Liver (tissue), 9 donors: ENCODE data around the gene SYNGR1. TPM values are rescaled to one million over a fixed set of nuclear protein-coding genes. Genes with fewer than 3 reads are reported as not detected.

ENCODE experiments used
- DNase-seq: peaks from one replicate; pipeline ENCODE4 v3.0.0-alpha.2; 2017; ENCODE audit warnings: low spot score
- H3K27ac ChIP-seq, 2 donors: one replicate each; pipeline ENCODE4 v1.7.0; 2013; ENCODE audit warnings: inconsistent platforms in 2 of 2, low read length in 2 of 2, control low read depth in 1 of 2, low read depth in 1 of 2, mild to moderate bottlenecking in 1 of 2
- H3K27me3 ChIP-seq, 4 donors: one replicate each; pipeline versions ENCODE4 v1.6.1 to v1.7.0; 2013; ENCODE audit warnings: low read length in 3 of 4, inconsistent platforms in 1 of 4, mild to moderate bottlenecking in 1 of 4, moderate library complexity in 1 of 4; ENCODE audit not compliant: control insufficient read depth in 4 of 4, insufficient read depth in 4 of 4
- H3K36me3 ChIP-seq, 4 donors: one replicate each; pipeline versions ENCODE4 v1.6.1 to v1.7.0; 2013; ENCODE audit warnings: low read length in 3 of 4, mild to moderate bottlenecking in 3 of 4, low read depth in 1 of 4, moderate library complexity in 1 of 4; ENCODE audit not compliant: control insufficient read depth in 4 of 4, insufficient read depth in 3 of 4
- H3K4me1 ChIP-seq, 4 donors: one replicate each; pipeline versions ENCODE4 v1.6.1 to v1.7.0; 2013; ENCODE audit warnings: low read length in 3 of 4, mild to moderate bottlenecking in 3 of 4, moderate library complexity in 1 of 4; ENCODE audit not compliant: control insufficient read depth in 4 of 4, insufficient read depth in 4 of 4
- H3K4me3 ChIP-seq, 3 donors: one replicate each; pipeline versions ENCODE4 v1.6.1 to v1.7.0; 2013; ENCODE audit warnings: low read length in 3 of 3, control low read depth in 1 of 3, low read depth in 1 of 3, mild to moderate bottlenecking in 1 of 3
- H3K9ac ChIP-seq, 2 donors: one replicate each; pipeline ENCODE4 v1.7.0; 2013; ENCODE audit warnings: low read length in 2 of 2, mild to moderate bottlenecking in 2 of 2, moderate library complexity in 2 of 2, control low read depth in 1 of 2, low read depth in 1 of 2
- H3K9me3 ChIP-seq, 4 donors: one replicate each; pipeline versions ENCODE4 v1.6.1 to v1.7.0; 2013; ENCODE audit warnings: low read length in 3 of 4; ENCODE audit not compliant: control insufficient read depth in 4 of 4
- ATF3 ChIP-seq: IDR thresholded peaks from 2 replicates; pipeline ENCODE4 v1.6.1; 2016; ENCODE audit warnings: antibody characterized with exemption
- CTCF ChIP-seq: fragments of 150-350 bp; IDR thresholded peaks from 2 replicates; pipeline ENCODE4 v1.5.1; 2017; ENCODE audit warnings: improper control_type of control experiment, low read depth, low read length; ENCODE audit not compliant: missing input control
- EGR1 ChIP-seq, 2 donors: IDR thresholded peaks; 2 replicates each; pipeline ENCODE4 v1.6.1; 2016 to 2018; ENCODE audit warnings: antibody characterized with exemption in 2 of 2, low read depth in 2 of 2
- FOXA1 ChIP-seq: IDR thresholded peaks from 2 replicates; pipeline ENCODE4 v1.6.1; 2016; ENCODE audit warnings: antibody characterized with exemption
- FOXA2 ChIP-seq: IDR thresholded peaks from 2 replicates; pipeline ENCODE4 v1.6.1; 2016; ENCODE audit warnings: antibody characterized with exemption
- GABPA ChIP-seq, 2 donors: IDR thresholded peaks in 1 of 2; conservative IDR thresholded peaks in 1 of 2; 2 replicates each; pipeline ENCODE4 v1.6.1; 2016; ENCODE audit warnings: antibody characterized with exemption in 2 of 2, mild to moderate bottlenecking in 1 of 2, moderate library complexity in 1 of 2
- HNF4A ChIP-seq, 2 donors: conservative IDR thresholded peaks; 2 replicates each; pipeline ENCODE4 v1.6.1; 2016; ENCODE audit warnings: antibody characterized with exemption in 2 of 2, mild to moderate bottlenecking in 2 of 2
- JUND ChIP-seq, 2 donors: IDR thresholded peaks; 2 replicates each; pipeline ENCODE4 v1.6.1; 2016; ENCODE audit warnings: antibody characterized with exemption in 2 of 2
- NR2F2 ChIP-seq: IDR thresholded peaks from 2 replicates; pipeline ENCODE4 v1.6.1; 2016; ENCODE audit warnings: antibody characterized with exemption
- RAD21 ChIP-seq, 2 donors: IDR thresholded peaks; 2 replicates each; pipeline ENCODE4 v1.6.1; 2016; ENCODE audit warnings: antibody characterized with exemption in 2 of 2, mild to moderate bottlenecking in 2 of 2
- REST ChIP-seq: IDR thresholded peaks from 2 replicates; pipeline ENCODE4 v1.6.1; 2016; ENCODE audit warnings: antibody characterized with exemption, mild to moderate bottlenecking
- RXRA ChIP-seq, 2 donors: IDR thresholded peaks; 2 replicates each; pipeline ENCODE4 v1.6.1; 2017 to 2018; ENCODE audit warnings: antibody characterized with exemption in 2 of 2, mild to moderate bottlenecking in 1 of 2
- SP1 ChIP-seq: IDR thresholded peaks from 2 replicates; pipeline ENCODE4 v1.6.1; 2018; ENCODE audit warnings: antibody characterized with exemption, mild to moderate bottlenecking
- TAF1 ChIP-seq: conservative IDR thresholded peaks from 2 replicates; pipeline ENCODE4 v1.6.1; 2016; ENCODE audit warnings: antibody characterized with exemption, mild to moderate bottlenecking
- YY1 ChIP-seq: IDR thresholded peaks from 2 replicates; pipeline ENCODE4 v1.6.1; 2016; ENCODE audit warnings: antibody characterized with exemption, mild to moderate bottlenecking
- WGBS: extraction: QIAGEN DNeasy Blood & Tissue Kit; methylation state at CpG from one replicate; pipeline ENCODE4 v1.1.7; 2013; 5-methylcytosine and 5-hydroxymethylcytosine counted together
- polyA plus RNA-seq, 2 donors: library from polyadenylated mRNA; stranded (reverse) in 1 of 2; unstranded in 1 of 2; fragments of 200-250 nt in 1 of 2; fragments of >200 nt in 1 of 2; fragmentation: Nextera tagmentation in 1 of 2; extraction: Ambion mirVana in 1 of 2; gene quantifications; one replicate each; pipeline versions ENCODE4 v1.2.1 to v1.2.3, GENCODE V29; 2013 to 2015
- total RNA-seq, 2 donors: library from RNA; depleted of rRNA; stranded (reverse); fragments of >200 nt; gene quantifications; one replicate each; pipeline ENCODE4 v1.2.3, GENCODE V29; 2014
- TF ChIP-seq, protein P1 (sequence below): IDR thresholded peaks from 2 replicates; pipeline ENCODE4 v1.6.1; 2016; ENCODE audit warnings: antibody characterized with exemption
- donor health status: healthy.
- donor health status: healthy.
- donor health status: healthy.
- donor health status: healthy.
- donor health status: healthy.

The SYNGR1 gene
- total and polyA plus RNA-seq, 4 donors = 1.8 to 21.9 (median 5.2) TPM

- no peak for TF ChIP-seq REST
Measured at GRCh38 chr22:39309364-39309861, 40.4 kb upstream of the SYNGR1 start (continued).

- TF ChIP-seq YY1 (no peak), EGR1 (IDR thresholded peaks at IDR 0.05; ENCODE audit: low read depth in 2 of 2) (no peak), GABPA (IDR thresholded peaks at IDR 0.05 in 1 of 2, conservative IDR thresholded peaks at IDR 0.05 in 1 of 2) (no peak), SP1 (no peak), ATF3 (no peak), JUND (IDR thresholded peaks at IDR 0.05) (no peak), RAD21 (IDR thresholded peaks at IDR 0.05) (no peak), NR2F2 (no peak), CTCF (no peak), RXRA (IDR thresholded peaks at IDR 0.05) (no peak), FOXA1 (no peak), FOXA2 (no peak), TAF1 (no peak), REST (no peak), HNF4A (conservative IDR thresholded peaks at IDR 0.05) (no peak)
- TF ChIP-seq, protein P1, sequence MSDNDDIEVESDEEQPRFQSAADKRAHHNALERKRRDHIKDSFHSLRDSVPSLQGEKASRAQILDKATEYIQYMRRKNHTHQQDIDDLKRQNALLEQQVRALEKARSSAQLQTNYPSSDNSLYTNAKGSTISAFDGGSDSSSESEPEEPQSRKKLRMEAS = no peak
- H3K9me3 ChIP-seq = no peaks in the 10 kb centered on the region
- no peaks in the 10 kb centered on the region for H3K27me3 ChIP-seq
- peaks cover 24 to 36% (median 30%) of the 10 kb centered on the region in 4 donors for H3K36me3 ChIP-seq
- H3K4me1 ChIP-seq = peaks cover under 1 to 44% (median 24%) of the 10 kb centered on the region in 4 donors
- H3K4me3 ChIP-seq = no peak overlapping the region
- H3K27ac ChIP-seq = peak overlapping the region in 1 of 2 donors; percentile 4
- no peak for DNase-seq
- WGBS = 87% methylated on average over 16 of the region's 16 CpGs
- H3K9ac ChIP-seq = no peak overlapping the region
Measured at GRCh38 chr22:39309881-39310714, 39.7 kb upstream of the SYNGR1 start.
